GM19239 (cell line): ENCODE data around the gene INPP5A.
A peak's percentile ranks its signal among the peaks of the same experiment; 100 is the strongest.
"Not testable (repeated sequence)": the region's sequence is repeated elsewhere in the genome, so short reads cannot be mapped to it uniquely, and the experiment has no call there.

Experiments
- DNase-seq: peaks from one replicate; pipeline ENCODE4 v3.0.0; 2011; ENCODE audit warnings: low spot score; ENCODE audit not compliant: insufficient read length
- FAIRE-seq: peaks from 2 replicates; lab custom pipeline; 2011; peaks lifted over from hg19 to GRCh38; lab: Jason Lieb, UNC

INPP5A gene, protein sequence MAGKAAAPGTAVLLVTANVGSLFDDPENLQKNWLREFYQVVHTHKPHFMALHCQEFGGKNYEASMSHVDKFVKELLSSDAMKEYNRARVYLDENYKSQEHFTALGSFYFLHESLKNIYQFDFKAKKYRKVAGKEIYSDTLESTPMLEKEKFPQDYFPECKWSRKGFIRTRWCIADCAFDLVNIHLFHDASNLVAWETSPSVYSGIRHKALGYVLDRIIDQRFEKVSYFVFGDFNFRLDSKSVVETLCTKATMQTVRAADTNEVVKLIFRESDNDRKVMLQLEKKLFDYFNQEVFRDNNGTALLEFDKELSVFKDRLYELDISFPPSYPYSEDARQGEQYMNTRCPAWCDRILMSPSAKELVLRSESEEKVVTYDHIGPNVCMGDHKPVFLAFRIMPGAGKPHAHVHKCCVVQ

DNA sequence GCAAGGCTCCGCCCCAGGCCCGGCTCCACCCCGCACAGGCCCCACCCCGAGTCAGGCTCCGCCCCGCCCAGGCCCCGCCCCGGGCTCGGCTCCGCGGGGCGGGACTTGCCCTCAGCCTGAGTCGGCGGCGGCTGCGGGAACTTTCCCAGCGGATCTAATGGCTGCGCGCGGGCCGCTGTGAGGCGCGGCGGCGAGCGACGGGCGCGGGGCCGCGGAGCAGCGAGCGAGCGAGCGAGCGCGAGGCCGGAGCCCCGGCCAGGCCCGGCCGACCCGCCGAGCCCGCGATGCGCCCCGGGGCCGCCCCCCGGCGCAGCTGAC, at the start of gene INPP5A:
INPP5A (plus strand) TSS at position 104 of the 318 bp plus-strand sequence. CDS start 310 bp downstream, outside the sequence.
- peak; percentile 94 for FAIRE-seq
- DNase-seq = no peak

DNA sequence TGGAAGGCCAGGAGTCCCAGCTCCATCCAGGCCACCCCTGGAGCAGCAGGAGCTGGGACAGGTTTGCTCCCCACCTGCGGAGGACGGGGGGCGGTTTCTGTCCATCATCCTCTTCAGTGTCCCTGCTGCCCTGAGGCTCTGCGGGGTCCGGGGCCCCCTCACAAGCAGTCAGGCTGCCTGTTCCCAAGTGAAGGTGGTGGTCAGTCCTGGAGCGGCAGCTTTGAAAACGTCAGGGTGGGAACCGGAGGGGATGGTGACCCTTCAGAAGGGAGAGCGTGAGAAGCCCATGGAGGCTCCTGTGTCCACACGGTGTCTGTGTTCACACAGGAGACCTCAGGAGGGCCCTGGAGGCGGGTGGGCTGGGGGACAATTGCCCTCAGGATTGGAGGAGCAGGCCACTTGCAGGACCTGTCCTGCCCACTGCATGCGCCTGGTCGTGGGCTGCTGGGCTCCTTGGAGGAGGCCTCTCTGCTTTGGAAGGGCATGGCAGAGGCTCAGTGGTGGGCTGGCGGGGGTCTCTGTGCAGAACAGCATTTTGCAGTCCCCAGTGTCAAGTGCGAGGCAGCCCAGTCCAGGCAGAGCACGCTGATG, 49.3 kb upstream of the INPP5A start:
- DNase-seq (no peak), FAIRE-seq (no peak)

DNA sequence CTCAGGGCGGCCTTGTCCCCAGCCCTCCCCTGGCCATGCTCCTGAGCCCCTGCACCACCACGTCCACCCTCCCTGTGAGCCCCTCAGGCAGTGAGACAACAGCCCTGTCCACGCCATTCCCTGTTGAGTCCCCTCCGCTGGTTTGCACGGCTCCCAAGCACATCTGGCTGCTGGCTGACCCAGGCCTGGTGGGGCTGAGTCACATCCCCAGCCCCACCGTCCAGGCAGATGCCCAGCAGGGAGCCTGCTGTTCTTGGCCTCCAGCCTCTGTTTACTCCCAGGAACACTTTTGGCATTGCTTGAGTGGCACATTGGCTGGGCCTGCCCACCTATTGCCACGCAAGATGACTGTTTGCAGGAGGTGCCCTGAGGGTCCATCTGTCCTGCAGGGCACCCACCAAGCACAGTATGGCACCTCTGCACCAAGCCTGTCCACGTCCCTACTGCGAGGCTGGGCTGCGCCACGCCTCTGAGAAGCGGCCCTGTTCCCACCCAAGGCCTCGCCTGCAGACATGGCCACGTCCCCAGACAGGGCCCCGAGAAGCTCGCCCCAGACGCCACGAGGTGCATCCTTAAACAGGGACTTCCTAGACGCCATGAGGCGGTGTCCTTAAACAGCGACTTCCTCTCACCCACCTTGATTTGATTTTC, 48.4 kb upstream of the INPP5A start:
- no peak for DNase-seq
- FAIRE-seq = no peak

DNA sequence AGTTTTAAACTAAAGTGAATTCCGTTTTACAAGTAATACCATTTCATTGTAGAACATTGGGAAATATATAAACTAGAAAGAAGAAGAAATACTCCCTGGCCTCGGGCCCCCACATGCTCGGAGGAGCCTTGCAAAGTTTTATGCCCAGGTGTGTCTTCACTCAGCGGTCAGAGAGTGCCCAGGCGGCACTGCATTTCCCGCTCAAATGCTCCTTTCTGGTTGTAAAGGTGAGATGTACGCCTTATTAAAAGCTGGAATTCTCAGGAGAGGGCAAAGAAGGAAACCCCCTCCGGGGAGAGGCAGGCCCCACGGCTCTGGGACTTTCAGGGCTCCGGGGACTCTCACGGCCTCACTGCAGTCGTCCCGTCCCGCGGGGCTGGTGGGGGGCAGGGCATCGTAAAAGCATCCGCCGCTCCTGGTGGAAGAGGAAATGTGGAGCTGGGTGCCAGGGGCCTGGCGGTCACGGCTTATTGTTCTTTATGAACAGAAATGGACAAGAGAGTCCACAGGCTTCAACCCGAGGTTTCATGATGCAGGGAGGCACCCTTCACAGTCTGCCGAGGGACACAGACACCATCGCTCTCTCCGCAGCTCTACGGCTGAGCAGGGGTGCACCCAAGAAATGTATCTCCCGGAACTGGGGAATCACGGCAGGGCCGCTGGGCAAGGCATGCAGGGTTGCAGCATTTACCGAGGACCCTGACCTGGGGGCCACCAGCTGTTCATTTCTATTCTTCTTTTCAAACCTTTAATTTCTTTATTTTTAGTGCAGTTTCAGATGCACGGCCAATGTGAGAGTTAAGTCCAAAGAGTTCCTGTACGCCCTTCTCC, 47.7 kb upstream of the INPP5A start:
- FAIRE-seq (no peak), DNase-seq (no peak)

DNA sequence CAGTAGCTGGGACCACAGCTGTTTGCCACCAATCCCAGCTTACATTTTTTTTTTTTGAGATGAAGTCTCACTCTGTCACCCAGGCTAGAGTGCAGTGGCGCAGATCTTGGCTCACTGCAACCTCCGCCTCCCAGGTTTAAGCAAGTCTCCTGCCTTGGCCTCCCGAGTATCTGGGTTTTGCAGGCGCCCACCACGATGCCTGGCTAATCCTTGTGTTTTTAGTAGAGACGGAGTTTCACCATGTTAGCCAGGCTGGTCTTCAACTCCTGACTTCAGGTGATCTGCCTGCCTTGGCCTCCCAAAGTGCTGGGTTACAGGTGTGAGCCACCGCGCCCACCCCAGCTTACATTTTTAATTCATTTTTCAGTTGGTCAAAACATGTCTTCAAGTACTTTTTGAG, 46.1 kb upstream of the INPP5A start:
- DNase-seq, FAIRE-seq: not testable (repeated sequence)

DNA sequence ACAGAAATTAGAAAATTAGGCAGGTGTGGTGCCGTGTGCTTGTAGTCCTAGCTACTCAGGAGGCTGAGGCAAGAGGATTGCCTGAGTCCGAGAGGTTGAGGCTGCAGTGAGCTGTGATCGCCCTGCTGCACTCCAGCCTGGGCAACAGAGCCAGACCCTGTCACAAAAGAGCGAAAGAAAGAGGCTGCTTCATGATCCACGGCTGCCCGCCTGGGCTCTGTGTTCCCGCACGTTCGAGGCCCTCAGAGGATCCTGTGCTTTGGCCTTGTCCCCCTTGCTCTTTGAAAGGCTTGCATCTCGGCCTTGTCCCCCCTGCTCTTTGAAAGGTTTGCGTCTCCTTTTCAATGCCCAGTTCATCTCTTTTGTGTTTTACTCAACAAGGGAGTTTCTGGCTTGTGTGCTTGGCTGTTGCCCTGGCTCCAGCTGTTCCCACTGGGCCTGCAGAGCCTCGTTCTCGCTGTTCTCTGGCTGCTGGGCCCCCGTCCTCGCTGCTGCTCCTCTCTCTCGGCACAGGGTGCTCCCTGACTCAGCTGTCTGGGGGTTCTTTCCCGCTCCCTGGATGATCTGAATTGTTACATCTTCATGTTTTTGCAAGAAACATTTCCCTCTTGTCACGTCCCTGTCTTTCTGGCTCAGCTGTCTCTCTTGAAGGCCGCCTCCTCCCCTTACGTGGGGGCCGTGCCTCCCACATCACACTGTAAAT, 45.1 kb upstream of the INPP5A start:
- FAIRE-seq = no peak

DNA sequence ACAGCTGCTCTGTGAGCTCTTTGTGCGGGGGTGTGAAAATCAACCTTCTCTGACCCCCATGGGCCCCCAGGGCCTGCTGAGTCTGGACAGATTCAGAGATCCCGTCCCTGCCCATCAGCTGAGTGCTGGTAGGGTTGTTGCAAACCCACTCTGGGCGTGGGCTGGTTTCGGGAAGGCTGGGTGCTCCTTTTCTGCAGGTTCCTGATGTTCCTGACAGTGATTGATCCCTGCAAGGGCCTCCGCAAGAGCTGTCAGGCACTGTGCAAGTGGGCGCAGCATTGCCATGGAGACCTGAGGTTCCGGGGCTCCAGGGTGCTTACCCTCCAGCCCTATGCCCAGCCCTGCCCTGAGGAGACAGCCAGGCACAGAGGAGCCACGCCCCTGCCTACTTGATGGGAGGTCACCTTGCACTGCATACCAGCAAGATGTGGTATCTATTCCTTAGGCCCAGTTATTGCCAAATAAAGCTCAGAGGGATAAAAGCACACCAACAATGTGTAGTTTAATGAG, 44.3 kb upstream of the INPP5A start:
- DNase-seq (no peak), FAIRE-seq (no peak)

More for the DNA sequence above, 45.1 kb upstream of the INPP5A start:
- DNase-seq = no peak

DNA sequence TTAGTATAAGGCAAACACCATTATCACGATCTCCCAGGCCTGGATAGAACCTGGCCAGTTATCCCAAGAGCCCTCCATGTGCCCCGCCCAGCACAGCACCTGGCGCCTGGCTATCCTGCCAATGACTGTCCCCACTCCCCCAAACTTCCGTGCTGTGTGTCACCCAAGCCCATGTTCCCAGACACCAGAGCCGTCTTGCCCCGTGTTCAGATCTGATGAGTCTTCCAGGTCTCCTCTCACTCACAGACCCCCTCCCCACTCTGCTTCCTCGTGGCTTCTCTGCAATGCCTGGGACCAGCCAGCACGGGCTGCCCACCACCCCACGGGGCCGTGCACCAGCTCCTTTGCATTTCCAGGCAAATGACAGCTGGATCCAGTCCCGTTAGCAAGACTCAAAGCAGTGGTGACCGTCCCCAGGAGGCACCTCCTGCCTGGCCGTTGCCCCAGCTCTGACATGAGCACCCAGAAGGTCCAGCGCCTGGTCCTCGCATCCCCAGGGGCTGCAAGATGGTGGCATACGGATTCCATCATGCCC, 43.8 kb upstream of the INPP5A start:
- DNase-seq = no peak
- no peak for FAIRE-seq

DNA sequence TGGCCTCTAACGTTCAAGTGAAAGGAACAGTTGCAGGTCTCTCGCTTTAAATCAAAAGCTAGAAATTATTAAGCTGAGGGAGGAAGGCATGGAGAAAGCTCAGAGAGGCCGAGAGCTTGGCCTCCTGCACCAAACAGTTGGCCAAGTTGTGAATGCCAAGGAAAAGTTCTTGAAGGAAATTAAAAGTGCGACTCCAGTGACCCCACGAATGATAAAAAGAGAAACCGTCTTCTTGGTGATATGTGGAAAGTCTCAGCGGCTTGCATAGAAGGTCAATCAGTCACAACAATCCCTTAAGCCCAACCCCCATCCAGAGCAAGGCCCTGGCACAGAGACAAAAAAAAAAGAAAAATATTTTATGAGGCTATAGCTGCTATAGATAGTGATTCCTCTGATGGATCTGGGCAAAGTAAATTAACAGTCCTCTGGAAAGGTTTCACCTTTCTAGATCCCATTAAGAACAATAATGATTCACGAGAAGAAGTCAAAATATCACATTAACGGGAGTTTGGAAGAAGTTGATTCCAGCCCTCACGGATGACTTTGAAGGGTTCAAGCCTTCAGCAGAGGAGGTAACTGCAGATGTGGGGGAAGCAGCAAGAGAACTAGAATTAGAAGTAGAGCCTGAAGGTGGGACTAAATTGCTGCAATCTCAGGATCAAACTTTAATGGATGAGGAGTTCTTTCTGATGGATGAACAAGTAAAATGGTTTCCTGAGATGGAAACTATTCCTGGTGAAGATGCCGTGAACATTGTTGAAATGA, 42.5 kb upstream of the INPP5A start:
- DNase-seq (no peak), FAIRE-seq (no peak)

DNA sequence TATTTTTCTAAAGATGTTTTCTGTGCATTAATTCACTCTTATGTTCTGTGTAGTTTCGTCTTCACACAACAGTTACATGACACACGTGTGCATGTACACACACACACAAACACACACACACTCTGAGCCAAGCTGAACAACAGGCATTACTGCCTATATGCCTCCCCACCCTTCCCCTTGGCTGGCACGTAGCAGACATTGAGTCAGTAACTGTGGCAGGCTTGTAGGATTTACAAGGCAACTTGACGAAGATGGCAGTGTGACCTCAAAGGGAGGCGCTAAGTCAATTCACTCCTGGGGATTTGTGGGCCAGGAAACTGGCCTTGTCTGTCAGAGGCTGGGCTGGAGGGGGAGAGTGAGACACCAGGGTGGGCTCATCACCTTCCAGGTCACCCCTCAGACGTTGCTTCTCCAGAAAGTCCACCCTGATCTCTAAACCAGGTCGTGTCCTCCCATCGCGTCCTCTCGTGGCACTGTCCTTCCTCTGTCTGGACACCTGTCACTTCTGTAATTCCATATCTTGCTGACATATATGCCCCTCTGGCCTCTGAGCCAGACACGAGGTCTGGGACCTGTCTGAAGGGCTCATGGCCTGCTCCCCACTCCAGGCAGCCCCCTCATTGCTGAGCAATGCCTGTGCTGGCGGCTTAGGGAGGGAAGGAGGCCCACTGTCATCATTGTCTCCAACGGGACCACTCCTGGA, 41.1 kb upstream of the INPP5A start:
- FAIRE-seq = no peak
- no peak for DNase-seq

DNA sequence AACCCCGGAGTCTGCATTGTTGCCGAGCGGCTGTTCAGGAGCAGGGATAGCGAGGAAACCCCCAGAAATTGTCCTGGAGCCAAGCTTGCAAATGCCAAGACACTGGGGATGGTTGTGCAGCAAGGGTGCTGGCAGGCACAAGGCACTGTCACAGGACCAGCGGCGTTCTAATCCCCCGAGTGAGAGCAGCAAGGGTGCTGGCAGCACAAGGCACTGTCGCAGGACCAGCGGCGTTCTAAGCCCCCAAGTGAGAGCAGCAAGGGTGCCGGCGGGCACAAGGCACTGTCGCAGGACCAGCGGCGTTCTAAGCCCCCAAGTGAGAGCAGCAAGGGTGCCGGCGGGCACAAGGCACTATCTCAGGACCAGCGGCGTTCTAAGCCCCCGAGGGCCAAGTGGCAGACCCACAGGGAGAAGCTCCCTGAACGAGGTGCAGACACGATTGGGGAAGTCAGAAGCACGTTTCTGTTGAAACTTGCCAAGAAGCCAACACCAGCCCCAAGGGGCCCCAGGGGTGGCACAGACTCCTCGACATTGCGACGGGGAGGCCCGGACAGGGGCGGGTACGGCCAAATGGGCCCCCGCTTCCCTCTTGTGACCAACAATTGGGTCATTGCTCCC, 40.4 kb upstream of the INPP5A start:
- FAIRE-seq (no peak), DNase-seq (no peak)

DNA sequence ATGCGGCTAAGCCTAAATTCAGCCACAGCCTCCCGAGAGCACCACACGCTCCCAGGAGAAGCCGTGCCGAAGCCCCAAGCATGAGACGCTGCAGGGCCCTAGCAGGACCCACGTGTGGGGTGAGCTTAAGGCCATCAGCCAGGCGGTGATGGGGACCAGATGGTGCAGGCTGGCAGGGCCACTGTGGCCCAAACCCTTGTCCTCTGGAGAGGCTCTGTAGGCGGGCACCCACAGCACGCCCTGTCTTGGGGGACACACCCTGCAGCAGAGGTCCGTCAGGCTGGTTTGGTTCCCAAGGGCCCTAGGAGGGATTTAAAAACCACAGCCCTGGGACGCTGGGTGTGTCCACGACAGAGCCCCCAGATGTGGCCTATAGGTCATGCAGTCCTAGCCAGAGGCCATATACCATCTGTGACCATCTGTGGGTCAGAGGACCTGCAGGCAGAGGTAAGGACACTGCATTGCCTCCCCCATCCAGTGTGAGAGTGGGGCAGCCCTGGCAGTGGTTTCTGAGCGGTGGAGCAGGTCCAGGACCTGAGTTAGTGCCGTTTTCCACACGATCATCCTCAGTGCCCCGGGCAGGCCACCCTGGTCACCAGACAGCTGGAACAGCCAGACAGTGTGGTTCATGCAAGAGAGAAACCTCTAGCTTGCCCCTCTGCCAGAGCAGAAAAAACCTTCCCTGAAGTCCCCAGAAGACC, 39.6 kb upstream of the INPP5A start:
- DNase-seq (no peak), FAIRE-seq (no peak)

DNA sequence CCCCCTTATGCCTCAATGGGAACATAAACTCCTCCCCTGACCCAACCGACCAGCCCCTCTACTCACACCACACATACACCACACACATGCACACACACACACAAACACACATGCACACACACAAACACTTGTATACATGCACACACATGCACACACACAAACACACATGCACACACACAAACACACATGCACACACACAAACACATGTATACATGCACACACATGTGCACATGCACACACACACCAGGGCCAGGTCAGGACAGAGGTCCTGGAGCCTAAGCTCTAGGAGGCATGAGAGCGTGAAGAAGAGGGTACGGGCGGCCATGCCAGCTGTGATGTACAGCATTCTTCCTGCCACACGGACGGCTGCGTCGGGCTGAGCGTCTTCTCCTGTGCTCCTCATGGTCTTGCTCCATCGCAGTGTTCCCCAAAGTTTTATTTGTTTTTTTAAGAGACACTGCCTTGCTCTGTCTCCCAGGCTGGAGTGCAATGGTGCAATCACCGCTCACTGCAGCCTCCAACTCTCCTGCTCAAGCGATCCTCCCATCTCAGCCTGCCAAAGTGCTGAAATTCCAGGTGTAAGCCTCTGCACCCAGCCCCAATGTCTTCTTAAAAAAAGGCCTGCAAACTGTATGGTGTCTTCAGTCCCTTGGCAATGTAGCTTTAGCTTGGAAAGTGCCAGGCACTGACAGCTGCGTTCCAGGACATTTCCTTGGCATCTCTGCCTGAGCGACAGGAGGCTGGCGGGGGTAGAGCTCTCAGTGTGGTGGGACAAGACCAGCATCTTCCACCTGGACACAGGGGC, 38.8 kb upstream of the INPP5A start:
- FAIRE-seq = no peak

DNA sequence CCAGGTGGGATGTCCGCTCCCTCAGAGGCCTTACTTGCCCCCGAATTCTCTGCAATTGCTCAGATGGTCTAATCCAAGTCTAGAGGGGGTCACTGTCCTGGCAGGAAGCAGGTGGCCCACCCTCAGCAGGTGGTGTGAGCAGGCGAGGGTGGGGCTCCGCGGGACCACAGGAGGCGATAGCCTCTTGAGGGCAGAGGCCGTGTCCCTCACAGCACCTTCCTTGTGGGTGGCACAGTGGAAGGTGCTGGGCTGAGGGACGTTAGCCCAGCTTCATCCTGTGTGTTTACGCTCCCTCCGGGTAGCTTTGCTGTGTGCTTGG, 38.3 kb upstream of the INPP5A start:
- DNase-seq (no peak), FAIRE-seq (no peak)

More for the DNA sequence above, 38.8 kb upstream of the INPP5A start:
- DNase-seq = no peak

DNA sequence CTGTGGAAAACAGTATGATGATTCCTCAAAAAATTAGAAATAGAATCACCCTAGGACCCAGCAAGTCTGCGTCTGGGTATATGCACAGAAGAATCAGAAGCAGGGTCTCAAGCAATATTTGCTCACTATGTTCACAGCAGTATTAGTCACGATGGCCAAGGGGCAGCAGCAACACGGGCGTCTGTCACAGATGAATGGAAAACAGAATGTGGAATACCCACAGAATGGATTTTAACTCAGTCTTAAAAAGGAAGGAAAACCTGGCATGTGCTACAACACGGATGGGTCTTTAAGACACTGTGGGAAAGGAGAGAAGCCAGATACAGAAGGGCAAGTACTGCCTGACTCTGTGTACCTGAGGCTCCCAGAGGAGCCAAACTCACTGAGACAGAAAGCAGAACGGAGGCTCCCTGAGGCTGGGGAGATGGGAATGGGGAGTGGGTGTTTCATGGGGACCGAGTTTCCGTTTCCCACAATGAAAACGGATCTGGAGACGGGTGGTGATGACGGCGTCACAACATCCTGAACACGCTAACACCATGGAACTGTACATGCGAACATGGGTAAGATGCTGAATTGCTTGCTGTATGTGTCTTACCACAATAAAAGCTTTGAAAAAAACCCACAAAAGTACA, 36.7 kb upstream of the INPP5A start:
- no peak for FAIRE-seq
- no peak for DNase-seq
